SK-N-SH (cell line): ENCODE measurements around the gene TULP1. TPM values are rescaled to one million over a fixed set of nuclear protein-coding genes. Genes with fewer than 3 reads are reported as not detected.

Experiments used
- CTCF ChIA-PET: fragments of 300-600, 350-600 bp; formaldehyde crosslinking; extraction: SDS; loops from one replicate; lab custom pipeline; 2021; lab: Yijun Ruan, JAX
- POLR2A ChIA-PET: fragments of 350-600 bp; sonication (Branson Sonifier 250); formaldehyde crosslinking; extraction: SDS; loops from one replicate; lab custom pipeline; 2020; ENCODE audit warnings: antibody characterized with exemption, inconsistent platforms; lab: Yijun Ruan, JAX
- DNase-seq: peaks from one replicate; pipeline ENCODE4 v3.0.0; 2012
- H2AFZ ChIP-seq: fragments of 200-600 bp; sonication (generic); 2 replicates; pipeline ENCODE4 v1.8.1; 2016; ENCODE audit warnings: antibody characterized with exemption, mild to moderate bottlenecking, low read depth
- H3F3A ChIP-seq: fragments of 200-600 bp; sonication (generic); replicated peaks from 2 replicates; pipeline ENCODE3; 2016; ENCODE audit warnings: antibody characterized with exemption, mild to moderate bottlenecking; ENCODE audit not compliant: insufficient read depth
- H3K27ac ChIP-seq, 2 experiments: fragments of 200-500 bp in 1 of 2; fragments of 200-600 bp in 1 of 2; sonication (Bioruptor generic) in 1 of 2; sonication (generic), shearing (Covaris generic) in 1 of 2; 2 replicates each; pipeline versions ENCODE4 v1.5.1 to v1.6.1; 2014 to 2016; ENCODE audit warnings: low read depth in 2 of 2, inconsistent platforms in 1 of 2, low read length in 1 of 2, mild to moderate bottlenecking in 1 of 2, mixed read lengths in 1 of 2
- H3K27me3 ChIP-seq: fragments of 200-600 bp; sonication (generic), shearing (Covaris generic); 2 replicates; pipeline ENCODE4 v1.6.1; 2016; ENCODE audit warnings: mixed run types; ENCODE audit not compliant: insufficient read depth
- H3K36me3 ChIP-seq, 2 experiments: fragments of 200-500 bp in 1 of 2; fragments of 200-600 bp in 1 of 2; sonication (Bioruptor generic) in 1 of 2; sonication (generic) in 1 of 2; replicated peaks in 1 of 2; 2 replicates each; pipeline versions ENCODE3 to v1.5.1; 2014 to 2016; ENCODE audit warnings: low read length in 1 of 2, mild to moderate bottlenecking in 1 of 2; ENCODE audit not compliant: insufficient read depth in 2 of 2, control insufficient read depth in 1 of 2
- H3K4me1 ChIP-seq, 2 experiments: fragments of 200-500 bp in 1 of 2; fragments of 200-600 bp in 1 of 2; sonication (Bioruptor generic) in 1 of 2; sonication (generic), shearing (Covaris generic) in 1 of 2; 2 replicates each; pipeline versions ENCODE4 v1.5.1 to v1.6.1; 2014 to 2016; ENCODE audit warnings: low read depth in 1 of 2, low read length in 1 of 2, mixed run types in 1 of 2; ENCODE audit not compliant: insufficient read depth in 2 of 2, control insufficient read depth in 1 of 2
- H3K4me2 ChIP-seq: fragments of 200-600 bp; sonication (generic), shearing (Covaris generic); 2 replicates; pipeline ENCODE4 v1.6.1; 2017; ENCODE audit warnings: mixed run types
- H3K4me3 ChIP-seq, 2 experiments: fragments of 200-500 bp in 1 of 2; fragments of 200-600 bp in 1 of 2; sonication (Bioruptor generic) in 1 of 2; sonication (generic), shearing (Covaris generic) in 1 of 2; 2 replicates each; pipeline versions ENCODE4 v1.5.1 to v1.8.1; 2014 to 2016; ENCODE audit warnings: low read depth in 2 of 2, inconsistent platforms in 1 of 2, low read length in 1 of 2, mild to moderate bottlenecking in 1 of 2, mixed read lengths in 1 of 2, moderate library complexity in 1 of 2
- H3K79me2 ChIP-seq: fragments of 200-600 bp; sonication (generic); 2 replicates; pipeline ENCODE4 v1.8.1; 2017; ENCODE audit warnings: mild to moderate bottlenecking; ENCODE audit not compliant: insufficient read depth
- H3K9ac ChIP-seq: fragments of 200-600 bp; sonication (generic); 2 replicates; pipeline ENCODE4 v1.6.1; 2017; ENCODE audit warnings: mixed run types
- H3K9me2 ChIP-seq: fragments of 200-600 bp; sonication (generic); 2 replicates; pipeline ENCODE4 v1.6.1; 2017; ENCODE audit warnings: mixed run types
- H3K9me3 ChIP-seq: fragments of 200-600 bp; sonication (generic); 2 replicates; pipeline ENCODE4 v1.6.1; 2017; ENCODE audit warnings: mixed run types, mild to moderate bottlenecking, moderate library complexity
- H4K20me1 ChIP-seq: fragments of 200-600 bp; sonication (generic); 2 replicates; pipeline ENCODE4 v1.6.1; 2017; ENCODE audit warnings: mild to moderate bottlenecking, mixed run types; ENCODE audit not compliant: insufficient read depth
- ELF1 ChIP-seq: IDR thresholded peaks from 2 replicates; pipeline ENCODE4 v1.4.0; 2012
- EP300 ChIP-seq, 2 experiments: IDR thresholded peaks; 2 replicates each; pipeline versions ENCODE4 v1.4.0 to v1.6.1; 2012; ENCODE audit warnings: borderline replicate concordance in 1 of 2, low read depth in 1 of 2, low read length in 1 of 2
- EZH2phosphoT487 ChIP-seq: fragments of 200-600 bp; sonication (generic); IDR thresholded peaks from 2 replicates; pipeline ENCODE4 v1.6.1; 2017; ENCODE audit warnings: low read depth, mixed run types, mild to moderate bottlenecking, antibody characterized with exemption, moderate library complexity, borderline replicate concordance
- FOSL2 ChIP-seq: IDR thresholded peaks from 2 replicates; pipeline ENCODE4 v1.4.0; 2012; ENCODE audit warnings: low read depth, mild to moderate bottlenecking, moderate library complexity, borderline replicate concordance
- GABPA ChIP-seq: IDR thresholded peaks from 2 replicates; pipeline ENCODE4 v1.4.0; 2012; ENCODE audit warnings: low read depth, mild to moderate bottlenecking
- GATA2 ChIP-seq: sonication (generic); formaldehyde crosslinking; IDR thresholded peaks from 2 replicates; pipeline ENCODE4 v1.5.0; 2020; ENCODE audit warnings: mild to moderate bottlenecking, missing genetic modification reagents
- MXI1 ChIP-seq: IDR thresholded peaks from 2 replicates; pipeline ENCODE4 v1.6.1; 2012; ENCODE audit warnings: mild to moderate bottlenecking, low read depth, low read length, improper control_type of control experiment
- REST ChIP-seq: IDR thresholded peaks from 2 replicates; pipeline ENCODE4 v1.6.1; 2012; ENCODE audit warnings: mild to moderate bottlenecking, low read depth, low read length, moderate library complexity
- SIN3A ChIP-seq: IDR thresholded peaks from 2 replicates; pipeline ENCODE4 v1.6.1; 2012; ENCODE audit warnings: low read depth, mild to moderate bottlenecking, low read length, moderate library complexity, borderline replicate concordance
- SMC3 ChIP-seq: IDR thresholded peaks from 2 replicates; pipeline ENCODE4 v1.6.1; 2012; ENCODE audit warnings: low read depth, low read length, improper control_type of control experiment
- TCF12 ChIP-seq: IDR thresholded peaks from 2 replicates; pipeline ENCODE4 v1.4.0; 2012
- TEAD4 ChIP-seq: IDR thresholded peaks from 2 replicates; pipeline ENCODE4 v1.4.0; 2012; ENCODE audit warnings: mild to moderate bottlenecking, borderline replicate concordance; ENCODE audit not compliant: insufficient read depth
- WGBS: methylation state at CpG from one replicate; pipeline ENCODE4 v1.1.6; 2017; ENCODE audit warnings: low lambda C conversion rate; 5-methylcytosine and 5-hydroxymethylcytosine counted together
- polyA plus RNA-seq, 3 experiments: library from polyadenylated mRNA; depleted of rRNA; stranded (reverse); fragments of >200 nt; gene quantifications; 2 replicates each; pipeline ENCODE4 v1.2.3, GENCODE V29; 2012
- TF ChIP-seq, protein P1 (sequence below): fragments of 150-350 bp; IDR thresholded peaks from 2 replicates; pipeline ENCODE4 v1.6.1; 2017; ENCODE audit warnings: antibody characterized with exemption, low read length, low read depth, borderline replicate concordance
- TF ChIP-seq, protein P2 (sequence below): IDR thresholded peaks from 2 replicates; pipeline ENCODE4 v1.4.0; 2012; ENCODE audit warnings: low read depth
- TF ChIP-seq, protein P3 (sequence below): fragments of 200-600 bp; sonication (generic); IDR thresholded peaks from 2 replicates; pipeline ENCODE4 v1.6.1; 2017; ENCODE audit warnings: antibody characterized with exemption, mild to moderate bottlenecking, moderate library complexity

The TULP1 gene
- polyA plus RNA-seq, 1 of the 3 experiments (the other 2 are of a cell fraction) = not detected

DNA sequence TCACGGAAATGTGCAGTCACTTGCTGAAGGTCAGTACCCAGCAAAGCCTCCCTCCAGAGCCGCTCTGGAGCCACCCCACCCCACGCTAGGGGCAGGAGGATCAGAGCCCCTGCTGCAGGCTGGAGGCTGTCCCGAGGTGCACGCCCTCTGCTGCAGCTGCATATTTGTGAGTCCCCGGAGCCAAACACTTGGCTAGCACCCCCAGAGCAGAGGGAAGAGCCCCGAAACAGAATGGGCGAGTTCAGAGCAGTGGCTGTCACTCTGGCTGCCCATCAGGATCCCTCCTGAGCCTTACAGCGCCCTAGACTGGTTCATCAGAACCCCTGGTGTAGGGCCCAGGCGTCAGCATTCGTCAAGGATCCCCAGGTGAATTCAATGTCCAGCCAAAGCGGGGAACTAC is 9.5 kb upstream of the TULP1 start:
- Histone ChIP-seq H3K9me2 (no peaks in the 10 kb centered on the region), H2AFZ (no peak overlapping the region), H4K20me1 (no peaks in the 10 kb centered on the region), H3K27ac (no peak overlapping the region), H3K27me3 (no peaks in the 10 kb centered on the region), H3K4me2 (no peak overlapping the region), H3K9ac (no peak overlapping the region), H3K4me3 (no peak overlapping the region), H3K4me1 (peaks cover 0 to 5% of the 10 kb centered on the region in 2 experiments; a peak in 1 of 4 replicates), H3K9me3 (no peaks in the 10 kb centered on the region), H3K36me3 (no peaks in the 10 kb centered on the region), H3F3A (no peaks in the 10 kb centered on the region), H3K79me2 (no peaks in the 10 kb centered on the region)
- 76% methylated on average over 8 of the region's 12 CpGs for WGBS
- ChIA-PET CTCF (interaction anchor here (0.6 to 7.0 kb wide), 43 partner anchors 9 to 243 kb away, joined by 3 to 127 read pairs (median 5); partner anchors contain the start of genes ARMC12 and TEAD3), POLR2A (no interaction called here)
- no peak for DNase-seq
- no peak for TF ChIP-seq FOSL2
- TF ChIP-seq ELF1 = no peak
- TF ChIP-seq GABPA = no peak
- TF ChIP-seq REST = no peak
- TF ChIP-seq, protein P1, sequence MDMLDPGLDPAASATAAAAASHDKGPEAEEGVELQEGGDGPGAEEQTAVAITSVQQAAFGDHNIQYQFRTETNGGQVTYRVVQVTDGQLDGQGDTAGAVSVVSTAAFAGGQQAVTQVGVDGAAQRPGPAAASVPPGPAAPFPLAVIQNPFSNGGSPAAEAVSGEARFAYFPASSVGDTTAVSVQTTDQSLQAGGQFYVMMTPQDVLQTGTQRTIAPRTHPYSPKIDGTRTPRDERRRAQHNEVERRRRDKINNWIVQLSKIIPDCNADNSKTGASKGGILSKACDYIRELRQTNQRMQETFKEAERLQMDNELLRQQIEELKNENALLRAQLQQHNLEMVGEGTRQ = no peak
- no peak for TF ChIP-seq MXI1
- TF ChIP-seq, protein P2, sequence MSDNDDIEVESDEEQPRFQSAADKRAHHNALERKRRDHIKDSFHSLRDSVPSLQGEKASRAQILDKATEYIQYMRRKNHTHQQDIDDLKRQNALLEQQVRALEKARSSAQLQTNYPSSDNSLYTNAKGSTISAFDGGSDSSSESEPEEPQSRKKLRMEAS = no peak
- no peak for TF ChIP-seq EZH2phosphoT487
- no peak for TF ChIP-seq EP300 (IDR thresholded peaks at IDR 0.05; ENCODE audit: borderline replicate concordance in 1 of 2, low read depth in 1 of 2, low read length in 1 of 2)
- TF ChIP-seq SMC3 = no peak
- TF ChIP-seq GATA2 = no peak
- no peak for TF ChIP-seq SIN3A
- TF ChIP-seq TEAD4 = no peak
- no peak for TF ChIP-seq TCF12
- TF ChIP-seq, protein P3, sequence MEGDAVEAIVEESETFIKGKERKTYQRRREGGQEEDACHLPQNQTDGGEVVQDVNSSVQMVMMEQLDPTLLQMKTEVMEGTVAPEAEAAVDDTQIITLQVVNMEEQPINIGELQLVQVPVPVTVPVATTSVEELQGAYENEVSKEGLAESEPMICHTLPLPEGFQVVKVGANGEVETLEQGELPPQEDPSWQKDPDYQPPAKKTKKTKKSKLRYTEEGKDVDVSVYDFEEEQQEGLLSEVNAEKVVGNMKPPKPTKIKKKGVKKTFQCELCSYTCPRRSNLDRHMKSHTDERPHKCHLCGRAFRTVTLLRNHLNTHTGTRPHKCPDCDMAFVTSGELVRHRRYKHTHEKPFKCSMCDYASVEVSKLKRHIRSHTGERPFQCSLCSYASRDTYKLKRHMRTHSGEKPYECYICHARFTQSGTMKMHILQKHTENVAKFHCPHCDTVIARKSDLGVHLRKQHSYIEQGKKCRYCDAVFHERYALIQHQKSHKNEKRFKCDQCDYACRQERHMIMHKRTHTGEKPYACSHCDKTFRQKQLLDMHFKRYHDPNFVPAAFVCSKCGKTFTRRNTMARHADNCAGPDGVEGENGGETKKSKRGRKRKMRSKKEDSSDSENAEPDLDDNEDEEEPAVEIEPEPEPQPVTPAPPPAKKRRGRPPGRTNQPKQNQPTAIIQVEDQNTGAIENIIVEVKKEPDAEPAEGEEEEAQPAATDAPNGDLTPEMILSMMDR = no peak
